Measurements from ENCODE around the gene GNG8. TPM values are rescaled to one million over a fixed set of nuclear protein-coding genes. Genes with fewer than 3 reads are reported as not detected.

Gene GNG8
- total and polyA plus RNA-seq, 9 of the 15 experiments (the other 6 are each of a cell fraction or from before 2014, with no cell fraction given): 1.3 TPM; not detected in 8

DNA sequence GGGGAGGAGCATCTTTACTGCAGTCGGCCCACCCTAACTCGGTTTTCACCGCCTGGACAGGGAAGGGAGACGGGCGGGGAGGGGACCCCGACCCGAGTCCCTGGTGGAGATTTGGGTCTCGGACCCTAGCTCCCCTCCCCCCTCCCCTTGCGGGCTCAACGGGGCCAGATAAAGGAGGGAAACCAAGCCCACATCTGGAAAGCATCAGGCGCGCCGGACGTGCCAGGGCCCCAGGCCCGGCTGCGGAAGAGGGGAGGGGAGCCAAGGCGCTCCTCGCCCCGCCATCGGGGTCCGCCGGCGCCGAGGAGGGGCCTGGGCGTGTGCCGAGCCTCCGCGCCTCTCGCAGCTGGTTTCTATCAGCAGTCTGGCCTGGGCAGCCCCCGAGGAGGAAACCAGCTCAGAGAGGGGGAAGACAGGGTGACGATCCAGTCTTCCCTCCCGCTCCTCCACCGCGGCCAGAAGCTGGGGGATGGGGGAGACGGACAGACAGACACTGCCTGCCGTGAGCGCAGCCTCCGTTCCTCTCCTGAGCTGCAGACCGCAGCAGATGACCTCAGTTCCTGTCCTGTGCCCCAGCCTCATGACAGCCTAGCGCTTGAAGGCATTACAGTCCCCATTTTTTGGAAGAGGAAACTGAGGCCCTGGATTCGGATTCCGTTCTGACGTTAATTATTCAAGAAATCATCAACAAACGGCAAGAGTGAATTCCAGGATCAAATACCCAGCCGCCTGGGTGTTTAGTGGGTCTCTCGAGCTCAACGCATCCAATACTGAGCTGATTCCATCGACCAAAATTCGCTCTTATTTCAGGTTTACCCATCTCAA is 3.6 kb upstream of the GNG8 start (continued):
- peak; percentile 32; the same call in 1 of the 2 replicates for TF ChIP-seq MTA1 (IDR thresholded peaks at IDR 0.05; ENCODE audit: borderline replicate concordance)
- TF ChIP-seq ZNF217 (CRISPR knock-in tag; IDR thresholded peaks at IDR 0.05): no peak
- 0 out of 2 replicates have a peak, but pooled peaks have one; percentile 34 for TF ChIP-seq ATF2 (CRISPR knock-in tag; IDR thresholded peaks at IDR 0.05)
- no peak for TF ChIP-seq ZNF644 (tag; IDR thresholded peaks at IDR 0.05; ENCODE audit: low read depth)
- TF ChIP-seq CTBP1 (IDR thresholded peaks at IDR 0.05; ENCODE audit: borderline replicate concordance): peak; percentile 27; the same call in 1 of the 2 replicates
- TF ChIP-seq RREB1 (CRISPR knock-in tag; IDR thresholded peaks at IDR 0.05): peak; percentile 59; the same call in 1 of the 2 replicates
- TF ChIP-seq BRD9 (IDR thresholded peaks at IDR 0.05; ENCODE audit: low read depth, partially characterized antibody): no peak
- no peak for TF ChIP-seq NR3C1 (CRISPR knock-in tag; IDR thresholded peaks at IDR 0.05)
- TF ChIP-seq GABPA (tag; conservative IDR thresholded peaks at IDR 0.05; ENCODE audit: low read depth): peak; percentile 49
- TF ChIP-seq LEF1 (IDR thresholded peaks at IDR 0.05): no peak
- peak; percentile 40; the same call in 1 of the 2 replicates for TF ChIP-seq JUN (IDR thresholded peaks at IDR 0.05; ENCODE audit: borderline replicate concordance, low read depth, low read length)
- TF ChIP-seq JUN (CRISPR knock-in tag; IDR thresholded peaks at IDR 0.05; ENCODE audit: borderline replicate concordance): no peak; the same call in 1 of the 2 replicates

Data from K562 (cell line).